ENCODE data around the gene MRPS27. TPM values are rescaled to one million over a fixed set of nuclear protein-coding genes. Genes with fewer than 3 reads are reported as not detected.

The MRPS27 gene
- total RNA-seq, 1 donor from 2014 or later: 41.1 TPM

GRCh38 chr5:72266862-72267261, 53.2 kb downstream of the MRPS27 start:
- no peak for DNase-seq (ENCODE audit: low spot score)

GRCh38 chr5:72265032-72265877, 54.8 kb downstream of the MRPS27 start:
- DNase-seq (ENCODE audit: low spot score): no peak

GRCh38 chr5:72256536-72256935, 63.5 kb downstream of the MRPS27 start:
- no peak for DNase-seq (ENCODE audit: low spot score)

GRCh38 chr5:72255670-72256069, 64.4 kb downstream of the MRPS27 start:
- DNase-seq (ENCODE audit: low spot score): no peak

- DNase-seq (ENCODE audit: low spot score): no peak
Observed at GRCh38 chr5:72255237-72255636, 64.8 kb downstream of the MRPS27 start.

GRCh38 chr5:72252574-72253155, 67.4 kb downstream of the MRPS27 start:
- DNase-seq (ENCODE audit: low spot score): no peak

GRCh38 chr5:72252008-72252407, 68.0 kb downstream of the MRPS27 start:
- no peak for DNase-seq (ENCODE audit: low spot score)

- no peak for DNase-seq (ENCODE audit: low spot score)
Observed at GRCh38 chr5:72251386-72251785, 68.7 kb downstream of the MRPS27 start.

DNA sequence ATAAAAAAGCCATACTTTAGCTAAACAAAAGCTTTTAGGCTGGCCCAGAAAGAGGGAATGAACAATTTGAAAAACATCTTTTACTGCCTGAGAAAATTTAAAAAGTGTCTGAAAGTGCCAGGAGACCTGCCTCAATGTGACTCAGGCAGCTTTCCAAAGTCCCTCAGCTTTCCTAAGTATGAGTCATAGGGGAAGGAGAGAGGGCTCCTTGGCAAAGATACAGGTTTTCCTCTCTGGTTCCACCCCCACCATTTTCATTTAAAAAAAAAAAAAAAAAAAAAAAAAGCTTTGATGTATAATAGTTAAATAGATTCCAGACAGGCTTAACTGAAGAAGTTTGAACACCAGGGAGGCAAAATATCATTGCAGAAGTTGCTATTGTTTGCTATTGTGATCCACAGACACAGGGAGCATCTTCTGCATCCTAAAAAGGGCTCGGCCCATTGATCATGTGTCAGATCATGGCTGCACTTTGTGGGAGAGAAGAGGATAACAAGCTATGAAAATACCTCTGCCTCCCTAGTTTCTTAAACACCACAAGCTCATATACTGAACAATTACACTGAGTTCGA, 71.5 kb downstream of the MRPS27 start:
- DNase-seq (ENCODE audit: low spot score): no peak

GRCh38 chr5:72246954-72247442, 73.0 kb downstream of the MRPS27 start:
- no peak for DNase-seq (ENCODE audit: low spot score)

DNA sequence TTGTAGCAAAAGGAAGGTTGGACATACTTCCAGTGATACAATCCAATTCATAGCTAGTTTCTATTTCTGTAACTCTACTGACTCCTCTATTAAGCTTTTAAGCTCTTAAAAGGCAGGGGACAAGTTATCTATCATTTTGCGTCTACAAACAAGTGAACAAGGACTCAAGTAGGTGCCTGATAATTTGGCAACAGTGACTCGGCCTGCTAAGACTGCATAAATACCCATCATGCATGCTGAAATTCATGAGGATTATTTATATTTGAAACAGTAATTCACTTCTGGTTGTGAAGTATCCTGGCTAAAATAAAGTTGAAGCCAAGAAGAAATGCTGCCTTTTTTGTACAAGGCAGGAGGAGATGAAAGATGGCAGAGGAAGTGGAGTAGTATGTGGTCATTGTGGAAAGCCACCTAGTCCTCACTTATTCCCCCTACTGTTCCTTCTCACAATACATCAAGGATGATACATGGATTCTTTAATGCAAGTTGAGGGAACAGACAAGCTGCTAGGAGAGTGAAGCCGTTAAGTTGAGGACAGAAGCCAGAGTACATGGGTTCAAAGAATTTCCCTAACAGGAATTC, 74.0 kb downstream of the MRPS27 start:
- DNase-seq (ENCODE audit: low spot score): no peak

GRCh38 chr5:72245546-72245945, 74.5 kb downstream of the MRPS27 start:
- no peak for DNase-seq (ENCODE audit: low spot score)

DNA sequence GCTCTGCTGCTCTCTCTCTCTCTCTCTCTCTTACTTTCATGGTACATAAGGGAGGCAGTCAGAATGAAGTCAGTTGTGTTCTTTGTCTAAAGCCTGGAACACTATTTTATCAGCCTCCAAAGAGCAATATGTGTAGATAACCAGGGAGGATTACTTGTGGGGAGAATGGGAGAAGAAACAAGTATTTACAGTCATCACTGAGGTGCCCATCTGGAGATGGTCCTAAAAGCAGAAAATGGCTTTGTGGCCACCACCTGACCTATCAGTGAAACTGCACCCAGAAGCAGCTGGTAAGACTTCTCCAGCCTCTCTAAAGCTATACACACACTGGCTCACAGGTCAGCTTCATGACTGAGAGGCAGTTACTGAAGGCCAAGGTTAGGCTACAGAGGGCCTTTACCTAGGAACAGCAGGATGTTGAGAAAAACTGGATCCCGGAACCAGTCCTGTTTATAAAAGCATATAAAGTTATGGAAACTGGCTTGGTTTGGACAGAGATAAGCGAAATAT, 75.1 kb downstream of the MRPS27 start:
- no peak for DNase-seq (ENCODE audit: low spot score)

DNA sequence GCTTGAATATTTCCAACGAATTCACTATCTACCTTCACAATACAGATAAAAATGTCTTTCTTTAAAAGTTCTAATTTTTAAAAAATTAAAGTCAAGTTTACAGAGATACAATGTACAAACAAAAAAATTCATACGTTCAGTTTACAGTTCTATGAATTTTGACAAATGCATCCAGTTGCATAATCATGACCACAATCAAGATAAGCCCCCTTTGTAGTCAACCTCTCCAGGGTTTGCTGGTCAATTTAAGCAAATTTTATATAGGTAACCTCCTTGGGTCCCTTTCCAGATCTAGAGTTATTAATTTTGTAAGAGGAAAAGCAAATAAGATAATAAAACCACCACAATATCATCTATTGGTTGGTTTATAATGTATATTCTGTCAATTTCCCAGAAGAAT, 76.3 kb downstream of the MRPS27 start:
- no peak for DNase-seq (ENCODE audit: low spot score)

DNA sequence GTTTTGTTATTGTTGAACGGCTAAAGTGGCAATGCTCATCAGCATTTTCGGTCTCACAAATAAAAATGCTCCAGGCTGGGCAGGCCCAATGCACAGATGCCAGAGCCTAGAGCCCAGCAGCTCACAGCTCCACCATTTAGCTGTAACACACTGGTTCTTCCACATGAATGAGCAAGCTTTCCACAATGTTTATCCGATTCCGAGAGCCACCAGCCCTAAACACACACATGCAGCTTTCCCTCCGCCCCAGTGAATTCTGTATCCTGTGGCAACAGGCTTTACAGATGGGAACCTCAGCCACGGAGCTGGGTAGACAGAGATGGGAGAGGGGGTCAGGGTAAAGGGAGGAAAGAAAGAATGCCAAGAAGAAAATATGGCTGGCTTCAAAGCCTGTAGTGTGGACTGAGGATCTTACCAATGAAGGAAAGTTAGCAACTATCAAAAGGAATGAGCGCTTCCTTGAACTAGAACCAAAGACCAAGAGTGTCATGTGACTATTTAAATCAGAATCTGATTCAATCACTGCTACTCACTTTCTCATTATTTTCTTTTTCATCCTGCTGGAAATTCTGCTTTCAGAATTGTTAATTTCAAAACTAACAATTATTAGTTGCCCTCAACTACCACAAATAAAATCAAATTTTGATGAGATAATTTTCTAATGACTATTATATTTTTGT, 77.1 kb downstream of the MRPS27 start:
- DNase-seq (ENCODE audit: low spot score): no peak

GRCh38 chr5:72241346-72242003, 78.6 kb downstream of the MRPS27 start:
- no peak for DNase-seq (ENCODE audit: low spot score)

DNA sequence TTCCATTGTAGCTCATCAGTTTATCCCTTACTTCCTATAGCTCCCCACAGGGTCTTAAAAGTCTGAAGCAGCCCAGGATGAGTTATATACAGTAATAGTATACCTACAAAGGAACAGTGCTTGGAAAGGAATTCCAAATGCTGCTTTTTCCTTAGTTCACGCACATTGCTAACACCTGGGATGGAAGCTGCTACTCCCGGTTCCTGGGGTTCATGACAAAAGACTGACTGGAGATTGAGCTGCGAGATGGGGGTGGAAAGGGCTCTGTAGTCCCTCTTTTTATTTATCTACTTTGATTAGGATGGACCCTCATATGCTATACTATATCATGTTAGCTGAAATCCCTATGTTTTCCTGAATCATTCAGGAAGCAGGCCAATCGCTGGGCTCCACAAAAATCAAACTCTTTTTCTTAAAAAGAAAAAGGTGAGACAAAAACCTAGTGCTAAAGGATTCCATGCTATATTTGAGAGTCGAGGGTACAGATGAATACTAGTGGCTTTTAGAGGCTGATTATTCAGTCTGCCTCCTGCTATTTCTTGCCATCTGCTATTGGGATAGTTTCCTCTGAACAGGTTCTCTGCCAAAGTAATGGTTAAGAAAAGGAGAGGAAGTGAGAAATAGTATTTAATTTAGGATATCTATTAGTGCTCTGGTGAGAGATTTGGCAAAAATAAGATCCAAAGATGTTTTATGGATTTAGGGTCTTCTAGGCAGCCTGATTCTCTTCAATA, 81.2 kb downstream of the MRPS27 start:
- no peak for DNase-seq (ENCODE audit: low spot score)

- no peak for DNase-seq (ENCODE audit: low spot score)
Observed at GRCh38 chr5:72237879-72238278, 82.2 kb downstream of the MRPS27 start.

DNA sequence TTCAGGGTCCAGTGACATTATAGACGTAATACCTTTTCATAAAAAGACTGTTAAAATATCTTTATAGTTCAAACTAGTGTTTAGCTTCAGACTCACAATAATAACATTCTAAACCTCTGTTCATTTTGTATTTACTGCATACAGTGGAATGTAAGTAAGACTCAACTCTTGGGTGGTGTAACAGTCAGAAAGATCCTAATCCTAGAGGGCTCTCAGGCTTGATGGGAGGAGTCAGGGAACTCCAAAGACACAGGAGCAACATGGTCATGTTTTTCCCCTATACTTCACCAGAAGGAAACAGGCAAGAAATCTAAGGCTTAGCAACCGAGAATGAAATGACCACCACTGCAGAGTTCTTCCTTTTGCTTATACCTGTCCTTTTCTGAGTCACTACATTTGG, 82.6 kb downstream of the MRPS27 start:
- DNase-seq (ENCODE audit: low spot score): no peak

- DNase-seq (ENCODE audit: low spot score): no peak
Observed at GRCh38 chr5:72235725-72236124, 84.3 kb downstream of the MRPS27 start.
